GM12878 (cell line): Measurements from ENCODE around the gene PPP1R27. TPM values are rescaled to one million over a fixed set of nuclear protein-coding genes. Genes with fewer than 3 reads are reported as not detected.

Source experiments
- ATAC-seq: fragments of 200-7000 bp; cut with Tn5 transposase; 3 replicates; pipeline ENCODE4 v1.9.1; 2020; ENCODE audit warnings: mild to moderate bottlenecking, moderate library complexity
- BruUV-seq: library from RNA; stranded (reverse); fragments of 400-500 nt; replicated peaks from 2 replicates; lab custom pipeline; 2021; lab: Mats Ljungman, UMichigan
- CTCF ChIA-PET: fragments of 300-600 bp; sonication (Branson Sonifier 250); formaldehyde crosslinking; extraction: SDS; loops from one replicate; lab custom pipeline; 2021; ENCODE audit warnings: inconsistent platforms; lab: Yijun Ruan, JAX
- POLR2A ChIA-PET: fragments of 350-600 bp; formaldehyde crosslinking; extraction: SDS; loops from one replicate; lab custom pipeline; 2021; ENCODE audit warnings: inconsistent platforms; lab: Charles Lee
- RAD21 ChIA-PET: fragments of 300-600 bp; sonication (Branson Sonifier 250); formaldehyde crosslinking; loops from one replicate; lab custom pipeline; 2023; ENCODE audit warnings: antibody characterized with exemption; ENCODE audit not compliant: unreplicated experiment; lab: Charles Lee
- SMC1A ChIA-PET: fragments of 300-600 bp; sonication (Branson Sonifier 250); formaldehyde crosslinking; loops from one replicate; lab custom pipeline; 2023; ENCODE audit not compliant: unreplicated experiment, uncharacterized antibody; lab: Charles Lee
- DNase-seq: peaks from one replicate; pipeline ENCODE4 v3.0.0-alpha.2; 2011; ENCODE audit warnings: low read depth, low spot score
- FAIRE-seq: peaks from 3 replicates; lab custom pipeline; 2011; peaks lifted over from hg19 to GRCh38; lab: Jason Lieb, UNC
- H2AFZ ChIP-seq: 2 replicates; pipeline ENCODE4 v1.6.0; 2011; ENCODE audit warnings: low read depth, low read length, control low read depth; ENCODE audit not compliant: control insufficient read depth
- H3K27ac ChIP-seq: 2 replicates; pipeline ENCODE4 v1.5.1; 2011; ENCODE audit warnings: control low read depth; ENCODE audit not compliant: control insufficient read depth, insufficient read depth
- H3K27me3 ChIP-seq, 2 experiments: replicated peaks in 1 of 2; 2 replicates each; pipeline versions ENCODE4 v1.6.0 to v1.6.1; 2011; ENCODE audit warnings: low read length in 1 of 2; ENCODE audit not compliant: control insufficient read depth in 2 of 2, insufficient read depth in 2 of 2
- H3K36me3 ChIP-seq, 2 experiments: 2 replicates each; pipeline ENCODE4 v1.5.1; 2011; ENCODE audit warnings: low read length in 1 of 2; ENCODE audit not compliant: control insufficient read depth in 2 of 2, insufficient read depth in 2 of 2
- H3K4me1 ChIP-seq: 2 replicates; pipeline ENCODE4 v1.6.1; 2011; ENCODE audit warnings: mild to moderate bottlenecking, low read length, moderate library complexity, mixed read lengths; ENCODE audit not compliant: control insufficient read depth, insufficient read depth
- H3K4me2 ChIP-seq: 2 replicates; pipeline ENCODE4 v1.6.0; 2011; ENCODE audit warnings: control low read depth; ENCODE audit not compliant: control insufficient read depth, insufficient read depth
- H3K4me3 ChIP-seq: fragments of 200-600 bp; sonication (generic); 2 replicates; pipeline ENCODE4 v1.5.1; 2016
- H3K79me2 ChIP-seq: 2 replicates; pipeline ENCODE4 v1.6.0; 2011; ENCODE audit warnings: low read length; ENCODE audit not compliant: control insufficient read depth, insufficient read depth
- H3K9ac ChIP-seq: 2 replicates; pipeline ENCODE4 v1.8.0; 2011; ENCODE audit warnings: low read length, control low read depth, mixed read lengths; ENCODE audit not compliant: control insufficient read depth, insufficient read depth
- H3K9me3 ChIP-seq: replicated peaks from 3 replicates; pipeline ENCODE4 v1.5.1; 2011; ENCODE audit warnings: mild to moderate bottlenecking, low read length; ENCODE audit not compliant: control insufficient read depth, insufficient read depth
- H4K20me1 ChIP-seq: 2 replicates; pipeline ENCODE4 v1.6.0; 2011; ENCODE audit not compliant: control insufficient read depth, insufficient read depth
- ATF3 ChIP-seq: IDR thresholded peaks from 2 replicates; pipeline ENCODE4 v1.6.1; 2011; ENCODE audit warnings: low read depth, mild to moderate bottlenecking, low read length, moderate library complexity, borderline replicate concordance; ENCODE audit errors: extremely low read depth
- E2F4 ChIP-seq: IDR thresholded peaks from 2 replicates; pipeline ENCODE4 v1.6.1; 2012; ENCODE audit warnings: low read depth, low read length, improper control_type of control experiment
- E4F1 ChIP-seq: fragments of 450-650 bp; IDR thresholded peaks from 2 replicates; pipeline ENCODE4 v1.6.1; 2018; ENCODE audit warnings: borderline replicate concordance, mild to moderate bottlenecking; ENCODE audit not compliant: partially characterized antibody
- RBBP5 ChIP-seq: fragments of 200-600 bp; sonication (generic); conservative IDR thresholded peaks from 2 replicates; pipeline ENCODE4 v1.6.1; 2016
- STAT1 ChIP-seq: fragments of 450-650 bp; conservative IDR thresholded peaks from 2 replicates; pipeline ENCODE4 v1.6.1; 2014; ENCODE audit warnings: antibody characterized with exemption, mild to moderate bottlenecking
- WGBS: methylation state at CpG from one replicate; pipeline ENCODE4 v1.1.6; 2016; ENCODE audit warnings: low lambda C conversion rate; ENCODE audit not compliant: insufficient replicate concordance, insufficient coverage; ENCODE audit errors: missing lambda C conversion rate; 5-methylcytosine and 5-hydroxymethylcytosine counted together
- in situ Hi-C: fragments of 300-500 bp; cut with MboI; formaldehyde crosslinking; loops from 9 replicates; pipeline ENCODE4 v1.14.3; 2018; ENCODE audit warnings: mixed read lengths
- intact Hi-C: fragments of 100-400 bp; cut with micrococcal nuclease; formaldehyde crosslinking; loops from one replicate; pipeline ENCODE4 v1.14.2; 2022; ENCODE audit not compliant: unreplicated experiment
- polyA plus RNA-seq, 11 experiments: library from polyadenylated mRNA; depleted of rRNA in 4 of 11; unstranded in 6 of 11; stranded (reverse) in 5 of 11; fragments of >200 nt; fragmentation: Nextera tagmentation in 4 of 11; fragmentation: Illumina TruSeq in 1 of 11; extraction: Ambion mirVana in 4 of 11; extraction: Trizol in 1 of 11; gene quantifications; 1 replicate in 1 of 11; 2 replicates in 10 of 11; pipeline versions ENCODE4 v1.2.1 to v1.2.3, GENCODE V29; 2011 to 2016; ENCODE audit warnings: inconsistent platforms in 2 of 11, missing spikeins in 2 of 11, low read depth in 1 of 11
- total RNA-seq, 4 experiments: library from RNA; depleted of rRNA in 3 of 4; stranded (reverse); fragments of >200 nt in 3 of 4; fragmentation: Illumina TruSeq in 1 of 4; extraction: Trizol in 1 of 4; gene quantifications; 2 replicates each; pipeline versions ENCODE4 v1.2.1 to v1.2.3, GENCODE V29; 2013 to 2021
- TF ChIP-seq, protein P1 (sequence below): IDR thresholded peaks from 2 replicates; pipeline ENCODE4 v1.6.1; 2012; ENCODE audit warnings: mild to moderate bottlenecking, low read depth, low read length
- TF ChIP-seq, protein P2 (sequence below): fragments of 450-650 bp; formaldehyde crosslinking; IDR thresholded peaks from 2 replicates; pipeline ENCODE4 v1.5.0; 2022; ENCODE audit warnings: mild to moderate bottlenecking, missing genetic modification characterization
- TF ChIP-seq, protein P3 (sequence below): fragments of 450-650 bp; IDR thresholded peaks from 2 replicates; pipeline ENCODE4 v1.6.1; 2016; ENCODE audit warnings: mild to moderate bottlenecking, moderate library complexity, borderline replicate concordance

Gene PPP1R27
- total and polyA plus RNA-seq, 10 of the 15 experiments (the other 5 are each of a cell fraction or from before 2014, with no cell fraction given) = 0.17 to 1.6 (median 0.49) TPM; not detected in 3

GRCh38 chr17:81817758-81818147 lies 17.1 kb downstream of the PPP1R27 start:
- Histone ChIP-seq H3K27me3 (no peaks in the 10 kb centered on the region), H3K4me2 (no peak overlapping the region), H3K9me3 (no peaks in the 10 kb centered on the region), H3K4me1 (no peaks in the 10 kb centered on the region), H3K79me2 (no peaks in the 10 kb centered on the region), H4K20me1 (no peaks in the 10 kb centered on the region), H3K36me3 (no peaks in the 10 kb centered on the region), H3K27ac (no peak overlapping the region), H3K4me3 (no peak overlapping the region), H2AFZ (no peak overlapping the region), H3K9ac (no peak overlapping the region)
- ChIA-PET SMC1A (no interaction called here), POLR2A (no interaction called here), CTCF (no interaction called here), RAD21 (no interaction called here)
- BruUV-seq = no TSS peak
- in situ Hi-C loops = no loop called here
- DNase-seq = no peak
- ATAC-seq = no peak
- intact Hi-C loops = no loop called here
- 45% methylated on average over 7 of the region's 7 CpGs for WGBS
- FAIRE-seq = no peak
- TF ChIP-seq RBBP5 (no peak), STAT1 (no peak), E4F1 (no peak), ATF3 (no peak), E2F4 (no peak)
- TF ChIP-seq, protein P1, sequence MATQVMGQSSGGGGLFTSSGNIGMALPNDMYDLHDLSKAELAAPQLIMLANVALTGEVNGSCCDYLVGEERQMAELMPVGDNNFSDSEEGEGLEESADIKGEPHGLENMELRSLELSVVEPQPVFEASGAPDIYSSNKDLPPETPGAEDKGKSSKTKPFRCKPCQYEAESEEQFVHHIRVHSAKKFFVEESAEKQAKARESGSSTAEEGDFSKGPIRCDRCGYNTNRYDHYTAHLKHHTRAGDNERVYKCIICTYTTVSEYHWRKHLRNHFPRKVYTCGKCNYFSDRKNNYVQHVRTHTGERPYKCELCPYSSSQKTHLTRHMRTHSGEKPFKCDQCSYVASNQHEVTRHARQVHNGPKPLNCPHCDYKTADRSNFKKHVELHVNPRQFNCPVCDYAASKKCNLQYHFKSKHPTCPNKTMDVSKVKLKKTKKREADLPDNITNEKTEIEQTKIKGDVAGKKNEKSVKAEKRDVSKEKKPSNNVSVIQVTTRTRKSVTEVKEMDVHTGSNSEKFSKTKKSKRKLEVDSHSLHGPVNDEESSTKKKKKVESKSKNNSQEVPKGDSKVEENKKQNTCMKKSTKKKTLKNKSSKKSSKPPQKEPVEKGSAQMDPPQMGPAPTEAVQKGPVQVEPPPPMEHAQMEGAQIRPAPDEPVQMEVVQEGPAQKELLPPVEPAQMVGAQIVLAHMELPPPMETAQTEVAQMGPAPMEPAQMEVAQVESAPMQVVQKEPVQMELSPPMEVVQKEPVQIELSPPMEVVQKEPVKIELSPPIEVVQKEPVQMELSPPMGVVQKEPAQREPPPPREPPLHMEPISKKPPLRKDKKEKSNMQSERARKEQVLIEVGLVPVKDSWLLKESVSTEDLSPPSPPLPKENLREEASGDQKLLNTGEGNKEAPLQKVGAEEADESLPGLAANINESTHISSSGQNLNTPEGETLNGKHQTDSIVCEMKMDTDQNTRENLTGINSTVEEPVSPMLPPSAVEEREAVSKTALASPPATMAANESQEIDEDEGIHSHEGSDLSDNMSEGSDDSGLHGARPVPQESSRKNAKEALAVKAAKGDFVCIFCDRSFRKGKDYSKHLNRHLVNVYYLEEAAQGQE = no peak
- TF ChIP-seq, protein P2, sequence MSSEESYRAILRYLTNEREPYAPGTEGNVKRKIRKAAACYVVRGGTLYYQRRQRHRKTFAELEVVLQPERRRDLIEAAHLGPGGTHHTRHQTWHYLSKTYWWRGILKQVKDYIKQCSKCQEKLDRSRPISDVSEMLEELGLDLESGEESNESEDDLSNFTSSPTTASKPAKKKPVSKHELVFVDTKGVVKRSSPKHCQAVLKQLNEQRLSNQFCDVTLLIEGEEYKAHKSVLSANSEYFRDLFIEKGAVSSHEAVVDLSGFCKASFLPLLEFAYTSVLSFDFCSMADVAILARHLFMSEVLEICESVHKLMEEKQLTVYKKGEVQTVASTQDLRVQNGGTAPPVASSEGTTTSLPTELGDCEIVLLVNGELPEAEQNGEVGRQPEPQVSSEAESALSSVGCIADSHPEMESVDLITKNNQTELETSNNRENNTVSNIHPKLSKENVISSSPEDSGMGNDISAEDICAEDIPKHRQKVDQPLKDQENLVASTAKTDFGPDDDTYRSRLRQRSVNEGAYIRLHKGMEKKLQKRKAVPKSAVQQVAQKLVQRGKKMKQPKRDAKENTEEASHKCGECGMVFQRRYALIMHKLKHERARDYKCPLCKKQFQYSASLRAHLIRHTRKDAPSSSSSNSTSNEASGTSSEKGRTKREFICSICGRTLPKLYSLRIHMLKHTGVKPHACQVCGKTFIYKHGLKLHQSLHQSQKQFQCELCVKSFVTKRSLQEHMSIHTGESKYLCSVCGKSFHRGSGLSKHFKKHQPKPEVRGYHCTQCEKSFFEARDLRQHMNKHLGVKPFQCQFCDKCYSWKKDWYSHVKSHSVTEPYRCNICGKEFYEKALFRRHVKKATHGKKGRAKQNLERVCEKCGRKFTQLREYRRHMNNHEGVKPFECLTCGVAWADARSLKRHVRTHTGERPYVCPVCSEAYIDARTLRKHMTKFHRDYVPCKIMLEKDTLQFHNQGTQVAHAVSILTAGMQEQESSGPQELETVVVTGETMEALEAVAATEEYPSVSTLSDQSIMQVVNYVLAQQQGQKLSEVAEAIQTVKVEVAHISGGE (CRISPR knock-in tag) = no peak
- TF ChIP-seq, protein P3, sequence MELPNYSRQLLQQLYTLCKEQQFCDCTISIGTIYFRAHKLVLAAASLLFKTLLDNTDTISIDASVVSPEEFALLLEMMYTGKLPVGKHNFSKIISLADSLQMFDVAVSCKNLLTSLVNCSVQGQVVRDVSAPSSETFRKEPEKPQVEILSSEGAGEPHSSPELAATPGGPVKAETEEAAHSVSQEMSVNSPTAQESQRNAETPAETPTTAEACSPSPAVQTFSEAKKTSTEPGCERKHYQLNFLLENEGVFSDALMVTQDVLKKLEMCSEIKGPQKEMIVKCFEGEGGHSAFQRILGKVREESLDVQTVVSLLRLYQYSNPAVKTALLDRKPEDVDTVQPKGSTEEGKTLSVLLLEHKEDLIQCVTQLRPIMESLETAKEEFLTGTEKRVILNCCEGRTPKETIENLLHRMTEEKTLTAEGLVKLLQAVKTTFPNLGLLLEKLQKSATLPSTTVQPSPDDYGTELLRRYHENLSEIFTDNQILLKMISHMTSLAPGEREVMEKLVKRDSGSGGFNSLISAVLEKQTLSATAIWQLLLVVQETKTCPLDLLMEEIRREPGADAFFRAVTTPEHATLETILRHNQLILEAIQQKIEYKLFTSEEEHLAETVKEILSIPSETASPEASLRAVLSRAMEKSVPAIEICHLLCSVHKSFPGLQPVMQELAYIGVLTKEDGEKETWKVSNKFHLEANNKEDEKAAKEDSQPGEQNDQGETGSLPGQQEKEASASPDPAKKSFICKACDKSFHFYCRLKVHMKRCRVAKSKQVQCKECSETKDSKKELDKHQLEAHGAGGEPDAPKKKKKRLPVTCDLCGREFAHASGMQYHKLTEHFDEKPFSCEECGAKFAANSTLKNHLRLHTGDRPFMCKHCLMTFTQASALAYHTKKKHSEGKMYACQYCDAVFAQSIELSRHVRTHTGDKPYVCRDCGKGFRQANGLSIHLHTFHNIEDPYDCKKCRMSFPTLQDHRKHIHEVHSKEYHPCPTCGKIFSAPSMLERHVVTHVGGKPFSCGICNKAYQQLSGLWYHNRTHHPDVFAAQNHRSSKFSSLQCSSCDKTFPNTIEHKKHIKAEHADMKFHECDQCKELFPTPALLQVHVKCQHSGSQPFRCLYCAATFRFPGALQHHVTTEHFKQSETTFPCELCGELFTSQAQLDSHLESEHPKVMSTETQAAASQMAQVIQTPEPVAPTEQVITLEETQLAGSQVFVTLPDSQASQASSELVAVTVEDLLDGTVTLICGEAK = no peak
